NCI-H1417 treated with DMSO at 0.1 percent for 48 hours (cell line): ENCODE results near the gene HYDIN.
"Not testable (repeated sequence)": the region's sequence is repeated elsewhere in the genome, so short reads cannot be mapped to it uniquely, and the experiment has no call there.

Experiments used
- DNase-seq: peaks from one replicate; lab custom pipeline; 2025; lab: John Stamatoyannopoulos, UW

HYDIN gene

GRCh38 chr16:71225145-71225544, 5.4 kb downstream of the HYDIN start:
- no peak for DNase-seq

GRCh38 chr16:71218306-71218963, 12.1 kb downstream of the HYDIN start:
- DNase-seq, result no peak

- DNase-seq, result no peak
These were observed 13.0 kb downstream of the HYDIN start for GRCh38 chr16:71217506-71217905.

- DNase-seq, result no peak
These were observed 13.8 kb downstream of the HYDIN start for GRCh38 chr16:71216714-71217113.

GRCh38 chr16:71214746-71215381, 15.7 kb downstream of the HYDIN start:
- peak; percentile 10 for DNase-seq

- DNase-seq, result no peak
These were observed 24.9 kb downstream of the HYDIN start for GRCh38 chr16:71205482-71206131.

GRCh38 chr16:71203631-71204030, 26.9 kb downstream of the HYDIN start:
- no peak for DNase-seq

GRCh38 chr16:71201556-71201955, 29.0 kb downstream of the HYDIN start:
- DNase-seq, result no peak

GRCh38 chr16:71201054-71201453, 29.5 kb downstream of the HYDIN start:
- DNase-seq, result no peak

- no peak for DNase-seq
These were observed 32.1 kb downstream of the HYDIN start for GRCh38 chr16:71198408-71198807.

GRCh38 chr16:71192387-71192786, 38.1 kb downstream of the HYDIN start:
- DNase-seq, result no peak

GRCh38 chr16:71188956-71189712, 41.4 kb downstream of the HYDIN start:
- DNase-seq, result no peak

GRCh38 chr16:71185347-71185746, 45.2 kb downstream of the HYDIN start:
- no peak for DNase-seq

GRCh38 chr16:71179569-71179968, 51.0 kb downstream of the HYDIN start:
- DNase-seq, result no peak

- DNase-seq, result no peak
These were observed 57.9 kb downstream of the HYDIN start for GRCh38 chr16:71172481-71173207.

- not testable (repeated sequence) for DNase-seq
These were observed 69.5 kb downstream of the HYDIN start for GRCh38 chr16:71161007-71161406.

- not testable (repeated sequence) for DNase-seq
These were observed 73.2 kb downstream of the HYDIN start for GRCh38 chr16:71157278-71157677.

GRCh38 chr16:71153329-71153728, 77.2 kb downstream of the HYDIN start:
- not testable (repeated sequence) for DNase-seq

- DNase-seq, result not testable (repeated sequence)
These were observed 78.9 kb downstream of the HYDIN start for GRCh38 chr16:71151654-71152053.

- not testable (repeated sequence) for DNase-seq
These were observed 87.3 kb downstream of the HYDIN start for GRCh38 chr16:71143246-71143645.

GRCh38 chr16:71110565-71110964, 120.0 kb downstream of the HYDIN start:
- DNase-seq, result not testable (repeated sequence)
